Activated CD8-positive, alpha-beta memory T cell treated with anti-CD3 and anti-CD28 coated beads, Interleukin-2, amount 50 U/mL, for 1 hour (primary cell): ENCODE results near the gene RPS2.
"Not testable (repeated sequence)": the region's sequence is repeated elsewhere in the genome, so short reads cannot be mapped to it uniquely, and the experiment has no call there.

Experiments used
- DNase-seq: peaks from one replicate; pipeline ENCODE4 v3.0.0-alpha.2; 2020; ENCODE audit errors: extremely low read depth

Gene RPS2

GRCh38 chr16:1962161-1963153 lies 2.2 kb downstream of the RPS2 start:
- DNase-seq = not testable (repeated sequence)

GRCh38 chr16:1961651-1962067 lies 3.0 kb downstream of the RPS2 start:
- DNase-seq = no peak

- DNase-seq = no peak
Observed at GRCh38 chr16:1960665-1961630, 3.7 kb downstream of the RPS2 start.

- DNase-seq = peak; percentile 50
Observed at GRCh38 chr16:1959269-1960039, 5.2 kb downstream of the RPS2 start, which contains the start of gene NDUFB10. NDUFB10 (plus strand) TSS chr16:1959538; CDS start chr16:1959625, 87 bp downstream.

GRCh38 chr16:1958715-1959268 lies 5.8 kb downstream of the RPS2 start:
- no peak for DNase-seq

- DNase-seq = not testable (repeated sequence)
Observed at GRCh38 chr16:1958143-1958491, 6.5 kb downstream of the RPS2 start.

- not testable (repeated sequence) for DNase-seq
Observed at GRCh38 chr16:1957434-1958142, 7.0 kb downstream of the RPS2 start.

GRCh38 chr16:1953734-1954133 lies 10.9 kb downstream of the RPS2 start:
- DNase-seq = no peak

GRCh38 chr16:1950559-1950958 lies 14.1 kb downstream of the RPS2 start:
- DNase-seq = no peak

- DNase-seq = no peak
Observed at GRCh38 chr16:1950047-1950446, 14.6 kb downstream of the RPS2 start.

GRCh38 chr16:1949507-1949906 lies 15.1 kb downstream of the RPS2 start:
- no peak for DNase-seq

- DNase-seq = no peak
Observed at GRCh38 chr16:1947369-1947670, 17.3 kb downstream of the RPS2 start.

- no peak for DNase-seq
Observed at GRCh38 chr16:1946495-1947368, 17.9 kb downstream of the RPS2 start.

- no peak for DNase-seq
Observed at GRCh38 chr16:1945559-1946391, 18.9 kb downstream of the RPS2 start.

GRCh38 chr16:1944612-1945199 lies 19.9 kb downstream of the RPS2 start:
- no peak for DNase-seq

- peak; percentile 99 for DNase-seq
Observed at GRCh38 chr16:1942810-1943726, 21.6 kb downstream of the RPS2 start, which contains the start of gene MSRB1. MSRB1 (minus strand) TSS chr16:1943199; CDS start chr16:1943156, 43 bp downstream.
